ENCODE data around the gene HSPD1.
"Not testable (repeated sequence)": the region's sequence is repeated elsewhere in the genome, so short reads cannot be mapped to it uniquely, and the experiment has no call there.

The HSPD1 gene

DNA sequence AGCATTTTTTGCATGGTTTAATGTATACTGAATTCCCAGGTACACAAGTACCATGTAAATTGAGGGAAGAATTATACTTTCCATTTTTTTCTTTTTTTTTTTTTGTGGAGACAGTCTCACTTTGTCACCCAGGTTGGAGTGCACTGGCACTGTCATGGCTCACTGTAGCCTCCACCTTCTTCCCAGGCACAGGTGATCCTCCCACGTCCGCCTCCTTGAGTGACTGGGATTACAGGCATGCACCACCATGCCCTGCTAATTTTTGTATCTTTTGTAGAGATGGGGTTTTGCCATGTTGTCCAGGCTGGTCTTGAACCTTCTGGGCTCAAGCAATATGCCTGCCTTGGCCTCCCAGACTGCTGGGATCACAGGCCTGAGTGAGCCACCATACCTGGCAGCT, 4.4 kb upstream of the HSPD1 start:
- no peak overlapping the region for H3K4me3 ChIP-seq (ENCODE audit: low read length)
- no peak for TF ChIP-seq ZNF274 (IDR thresholded peaks at IDR 0.05; ENCODE audit: low read depth, low read length)

DNA sequence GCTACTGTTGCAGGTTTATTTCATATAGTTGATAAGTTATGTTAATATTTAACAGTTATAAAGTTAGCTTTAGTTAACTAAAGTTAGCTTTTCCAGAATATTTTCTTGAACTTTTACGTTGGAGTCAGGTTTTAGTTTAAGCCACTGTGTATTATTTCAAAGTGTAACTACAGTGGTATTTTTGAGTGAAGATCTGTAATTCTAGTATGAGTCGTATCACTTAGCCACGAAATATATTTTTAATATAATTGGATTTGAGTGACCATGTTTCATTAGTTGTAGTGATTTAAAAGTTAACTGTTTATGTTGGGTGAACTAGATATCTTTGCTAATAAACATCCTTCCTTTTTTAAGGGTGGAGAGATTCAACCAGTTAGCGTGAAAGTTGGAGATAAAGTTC, 3.0 kb upstream of the HSPD1 start:
- H3K4me3 ChIP-seq (ENCODE audit: low read length): no peak overlapping the region; the same call in 1 of the 2 replicates
- no peak for TF ChIP-seq ZNF274 (IDR thresholded peaks at IDR 0.05; ENCODE audit: low read depth, low read length)

DNA sequence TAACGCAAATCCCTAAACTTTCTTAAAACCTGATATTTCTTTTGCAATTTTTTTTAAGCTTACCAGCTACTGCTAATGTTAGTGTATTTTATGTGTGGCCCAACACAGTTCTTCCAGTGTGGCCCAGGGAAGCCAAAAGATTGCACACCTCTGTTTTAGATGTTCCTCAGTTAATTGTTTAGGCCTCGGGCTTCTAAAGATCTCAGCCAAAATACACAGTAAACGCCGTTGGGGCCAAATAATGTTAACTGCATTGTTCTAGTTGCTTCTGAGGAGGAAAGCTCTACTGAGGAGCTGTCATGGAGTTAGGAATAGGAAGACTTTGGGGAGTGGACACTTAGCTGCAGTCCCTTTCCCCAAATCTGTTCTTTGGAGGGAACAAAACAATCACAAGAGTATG, 2.6 kb upstream of the HSPD1 start:
- no peak for TF ChIP-seq ZNF274 (IDR thresholded peaks at IDR 0.05; ENCODE audit: low read depth, low read length)
- H3K4me3 ChIP-seq (ENCODE audit: low read length): peak overlapping the region; percentile 99

DNA sequence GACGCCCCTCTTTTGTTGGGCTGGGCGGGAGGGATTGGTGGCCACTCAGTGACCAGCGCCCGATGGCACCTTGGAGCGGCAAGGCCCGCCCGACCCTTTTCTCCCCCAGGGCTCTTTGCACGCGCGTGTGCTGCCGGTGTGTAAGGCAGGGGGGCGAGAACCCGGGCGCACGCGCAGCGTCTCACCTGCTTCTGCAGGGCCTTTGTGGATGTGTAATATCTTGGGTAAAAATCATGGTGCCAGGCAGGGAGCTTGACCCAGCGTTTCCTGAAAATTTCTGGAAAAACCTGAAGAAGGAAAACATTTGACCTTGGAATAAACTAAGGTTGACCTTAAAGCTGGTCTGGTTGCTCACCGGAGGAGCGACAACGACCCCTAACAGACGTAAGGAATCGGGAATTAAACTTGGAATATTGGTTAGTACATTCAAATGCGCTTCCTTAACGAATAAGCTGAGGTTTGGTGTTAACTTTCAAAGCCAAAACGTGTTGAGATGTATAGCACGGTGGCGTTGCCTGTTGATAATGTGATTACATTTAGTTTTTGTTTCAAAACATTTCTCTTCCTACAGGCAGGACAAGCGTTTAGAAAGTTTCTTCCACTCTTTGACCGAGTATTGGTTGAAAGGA, 977 bp upstream of the HSPD1 start:
- H3K4me3 ChIP-seq (ENCODE audit: low read length): peak overlapping the region; percentile 99
- no peak for TF ChIP-seq ZNF274 (IDR thresholded peaks at IDR 0.05; ENCODE audit: low read depth, low read length)

DNA sequence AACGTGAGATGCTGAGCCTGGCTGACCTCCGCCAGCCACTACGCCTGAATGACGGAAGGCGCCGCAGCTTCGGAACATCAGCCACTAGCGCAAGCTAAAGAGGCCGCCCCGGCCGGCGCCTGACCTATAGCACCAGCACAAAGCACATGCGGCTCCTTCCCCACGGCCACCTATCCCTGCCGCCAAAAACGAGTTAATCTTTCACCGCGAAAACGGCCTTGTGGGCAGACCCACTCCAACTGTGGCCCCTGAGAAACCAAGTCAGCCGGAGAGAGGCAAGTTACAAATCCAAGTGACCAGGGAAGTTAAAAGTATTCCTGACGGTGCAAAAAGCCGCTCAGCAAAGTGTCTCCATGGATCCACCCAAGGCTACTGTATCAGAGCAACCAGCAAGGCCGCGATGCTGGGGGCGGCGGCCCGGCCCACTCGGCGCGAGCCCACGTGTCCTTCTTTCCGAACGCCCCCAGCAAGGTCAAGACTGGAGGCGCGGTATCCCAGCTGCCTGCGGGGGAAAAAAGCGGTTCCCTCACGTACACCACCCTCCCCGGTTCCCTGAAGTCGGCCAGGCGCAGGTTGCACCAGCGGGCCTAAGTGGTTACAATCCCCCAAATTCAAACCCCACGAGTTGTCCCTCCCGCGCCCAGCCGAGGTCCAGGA, 575 bp downstream of the HSPD1 start:
- TF ChIP-seq ZNF274 (IDR thresholded peaks at IDR 0.05; ENCODE audit: low read depth, low read length): no peak
- peak overlapping the region; percentile 88 for H3K4me3 ChIP-seq (ENCODE audit: low read length)

DNA sequence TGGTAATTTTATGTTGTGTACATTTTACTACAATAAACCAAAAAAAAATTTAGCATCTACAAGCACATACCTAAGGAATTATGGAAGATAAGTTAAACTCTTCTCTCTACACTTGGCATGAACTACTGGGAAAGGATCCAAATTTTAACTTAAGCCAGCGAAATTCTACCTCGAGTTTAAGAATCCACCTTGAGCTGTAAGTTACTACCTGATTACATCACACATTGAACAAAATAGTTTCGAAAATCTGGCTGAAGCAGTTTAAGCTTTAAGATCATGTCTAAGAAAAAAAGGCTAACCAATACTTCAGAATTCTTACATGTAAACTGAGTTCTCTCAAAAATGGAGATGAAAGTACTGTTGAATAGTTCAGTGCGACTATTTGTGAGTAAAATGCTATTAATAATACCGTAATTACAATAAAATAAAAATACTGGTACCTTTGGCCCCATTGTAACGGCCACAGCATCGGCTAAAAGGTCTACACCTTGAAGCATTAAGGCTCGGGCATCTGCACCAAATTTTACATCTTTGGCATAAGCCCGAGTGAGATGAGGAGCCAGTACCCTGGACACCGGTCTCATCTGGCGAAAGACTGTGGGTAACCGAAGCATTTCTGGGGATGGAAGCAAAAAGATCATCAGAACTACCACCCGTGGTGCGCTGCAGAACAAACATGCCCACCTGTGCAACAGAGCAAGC, 1.3 kb downstream of the HSPD1 start:
- TF ChIP-seq ZNF274 (IDR thresholded peaks at IDR 0.05; ENCODE audit: low read depth, low read length): no peak
- peak overlapping the region; percentile 88 for H3K4me3 ChIP-seq (ENCODE audit: low read length)

DNA sequence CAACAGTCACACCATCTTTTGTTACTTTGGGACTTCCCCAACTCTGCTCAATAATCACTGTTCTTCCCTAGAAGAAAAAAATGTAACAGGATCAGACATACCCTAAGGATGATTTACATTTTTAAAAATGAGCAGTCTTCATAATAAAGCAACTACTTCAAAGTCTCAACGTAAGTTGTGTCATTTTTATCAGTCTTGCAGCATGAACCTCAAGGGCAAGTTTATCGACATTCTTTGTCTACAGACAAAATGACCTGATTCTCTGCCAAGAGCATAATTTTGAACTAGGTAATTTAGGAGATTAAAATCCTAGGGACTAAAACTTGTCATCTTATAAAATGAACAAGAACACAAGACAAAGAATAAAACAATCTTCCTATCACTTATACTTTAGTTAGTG, 2.3 kb downstream of the HSPD1 start:
- no peak for TF ChIP-seq ZNF274 (IDR thresholded peaks at IDR 0.05; ENCODE audit: low read depth, low read length)
- peak overlapping the region; percentile 88; the same call in 1 of the 2 replicates for H3K4me3 ChIP-seq (ENCODE audit: low read length)

DNA sequence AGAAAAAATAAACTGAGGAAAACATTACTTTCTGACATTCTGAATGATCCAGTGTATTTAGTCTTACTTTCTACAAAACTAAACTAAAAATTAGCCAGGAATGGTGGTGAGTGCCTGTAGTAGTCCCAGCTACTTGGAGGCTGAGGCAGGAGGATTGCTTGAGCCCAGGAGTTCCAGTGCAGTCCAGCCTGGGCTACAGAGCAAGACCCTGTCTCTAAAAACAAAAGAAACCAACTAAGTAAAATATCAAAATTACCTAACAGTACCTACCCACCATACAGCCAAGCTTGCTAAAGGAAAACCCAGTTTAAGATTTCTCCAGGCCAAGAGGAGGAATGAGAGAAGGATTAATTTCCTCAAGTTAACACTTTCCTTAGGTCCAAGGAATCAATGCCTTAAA, 2.9 kb downstream of the HSPD1 start:
- peak overlapping the region; percentile 55 for H3K4me3 ChIP-seq (ENCODE audit: low read length)
- TF ChIP-seq ZNF274 (IDR thresholded peaks at IDR 0.05; ENCODE audit: low read depth, low read length): no peak

DNA sequence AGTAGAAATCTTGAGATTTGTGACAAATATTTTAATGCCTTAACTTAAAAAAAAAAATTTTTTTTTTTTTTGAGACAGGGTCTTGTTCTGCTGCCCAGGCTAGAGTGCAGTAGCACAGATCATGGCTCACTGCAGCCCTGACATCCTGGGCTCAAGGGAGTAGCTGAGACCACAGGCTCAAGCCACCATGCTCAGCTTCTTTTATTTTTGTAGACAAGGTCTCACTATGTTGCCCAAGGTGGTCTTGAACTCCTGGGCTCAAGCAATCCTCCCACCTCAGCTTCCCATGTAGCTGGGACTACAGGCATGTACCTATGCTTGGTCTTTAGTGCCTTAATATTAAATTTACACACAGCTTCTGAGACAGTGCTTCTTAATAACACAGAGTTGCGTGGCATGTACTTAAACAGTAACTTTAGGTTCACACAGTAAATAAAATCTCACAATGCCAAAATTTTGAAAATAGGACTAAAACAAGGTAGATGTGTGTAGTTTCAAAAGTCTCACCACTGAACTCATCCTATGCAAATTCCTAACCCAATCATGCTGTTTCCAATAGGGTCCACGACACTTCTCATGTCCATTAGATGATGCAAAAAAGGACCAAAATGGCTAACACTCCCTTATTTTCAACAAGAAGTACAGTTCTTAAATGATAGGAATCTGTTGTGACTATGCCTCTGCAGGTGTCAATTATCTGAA, 4.1 kb downstream of the HSPD1 start:
- no peak overlapping the region; the same call in 1 of the 2 replicates for H3K4me3 ChIP-seq (ENCODE audit: low read length)
- no peak for TF ChIP-seq ZNF274 (IDR thresholded peaks at IDR 0.05; ENCODE audit: low read depth, low read length)

DNA sequence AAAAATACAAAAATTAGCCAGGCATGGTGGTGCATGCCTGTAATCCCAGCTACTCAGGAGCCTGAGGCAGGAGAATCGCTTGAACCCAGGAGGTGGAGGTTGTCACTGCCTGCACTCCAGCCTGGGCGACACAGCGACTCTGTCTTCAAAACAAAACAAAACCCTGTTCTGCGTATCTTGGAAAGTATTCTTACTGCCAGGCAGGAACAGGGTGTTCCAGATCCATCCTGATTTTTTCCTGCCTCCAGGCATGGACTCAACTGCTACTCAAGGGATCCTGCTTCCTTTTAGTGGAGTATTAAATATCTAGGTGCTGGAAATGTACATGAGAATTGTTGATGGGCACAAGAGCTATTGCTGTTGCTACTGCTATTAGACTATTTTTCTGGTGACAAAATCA, 12.3 kb downstream of the HSPD1 start:
- no peak overlapping the region for H3K4me3 ChIP-seq (ENCODE audit: low read length)
- TF ChIP-seq ZNF274 (IDR thresholded peaks at IDR 0.05; ENCODE audit: low read depth, low read length): no peak

DNA sequence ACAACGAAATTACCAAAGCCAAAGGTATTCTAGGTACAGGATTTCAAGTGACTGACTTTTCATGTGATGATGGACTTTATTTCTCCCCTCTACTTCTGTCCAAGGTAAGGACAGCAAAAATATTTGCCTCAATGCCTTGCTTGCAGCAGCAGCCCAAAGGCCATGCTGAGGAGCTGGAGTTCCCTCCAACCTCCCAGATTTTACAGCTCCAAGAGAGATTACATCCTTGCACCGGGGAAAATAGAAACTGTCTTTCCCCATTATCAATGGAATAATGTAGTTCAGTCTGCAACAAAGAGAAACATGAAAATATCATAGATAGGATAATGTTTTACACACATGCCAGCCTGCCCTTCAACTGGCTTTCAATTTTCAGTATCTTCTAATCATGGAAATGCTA, 13.5 kb downstream of the HSPD1 start:
- H3K4me3 ChIP-seq (ENCODE audit: low read length): no peak overlapping the region
- no peak for TF ChIP-seq ZNF274 (IDR thresholded peaks at IDR 0.05; ENCODE audit: low read depth, low read length)

DNA sequence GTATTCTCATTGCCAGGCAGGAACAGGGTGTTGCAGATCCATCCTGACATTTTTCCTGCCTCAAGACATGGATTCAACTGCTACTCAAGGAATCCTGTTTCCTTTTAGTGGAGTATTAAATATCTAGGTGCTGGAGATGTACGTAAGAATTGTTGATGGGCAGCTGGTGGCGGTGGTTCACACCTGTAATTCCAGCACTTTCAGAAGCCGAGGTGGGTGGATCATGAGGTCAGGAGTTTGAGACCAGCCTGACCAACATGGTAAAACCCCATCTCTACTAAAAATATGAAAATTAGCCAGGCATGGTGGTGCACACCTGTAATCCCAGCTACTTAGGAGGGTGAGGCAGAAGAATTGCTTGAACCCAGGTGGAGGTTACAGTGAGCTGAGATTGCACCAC, 15.4 kb downstream of the HSPD1 start:
- not testable (repeated sequence) for H3K4me3 ChIP-seq (ENCODE audit: low read length)

DNA sequence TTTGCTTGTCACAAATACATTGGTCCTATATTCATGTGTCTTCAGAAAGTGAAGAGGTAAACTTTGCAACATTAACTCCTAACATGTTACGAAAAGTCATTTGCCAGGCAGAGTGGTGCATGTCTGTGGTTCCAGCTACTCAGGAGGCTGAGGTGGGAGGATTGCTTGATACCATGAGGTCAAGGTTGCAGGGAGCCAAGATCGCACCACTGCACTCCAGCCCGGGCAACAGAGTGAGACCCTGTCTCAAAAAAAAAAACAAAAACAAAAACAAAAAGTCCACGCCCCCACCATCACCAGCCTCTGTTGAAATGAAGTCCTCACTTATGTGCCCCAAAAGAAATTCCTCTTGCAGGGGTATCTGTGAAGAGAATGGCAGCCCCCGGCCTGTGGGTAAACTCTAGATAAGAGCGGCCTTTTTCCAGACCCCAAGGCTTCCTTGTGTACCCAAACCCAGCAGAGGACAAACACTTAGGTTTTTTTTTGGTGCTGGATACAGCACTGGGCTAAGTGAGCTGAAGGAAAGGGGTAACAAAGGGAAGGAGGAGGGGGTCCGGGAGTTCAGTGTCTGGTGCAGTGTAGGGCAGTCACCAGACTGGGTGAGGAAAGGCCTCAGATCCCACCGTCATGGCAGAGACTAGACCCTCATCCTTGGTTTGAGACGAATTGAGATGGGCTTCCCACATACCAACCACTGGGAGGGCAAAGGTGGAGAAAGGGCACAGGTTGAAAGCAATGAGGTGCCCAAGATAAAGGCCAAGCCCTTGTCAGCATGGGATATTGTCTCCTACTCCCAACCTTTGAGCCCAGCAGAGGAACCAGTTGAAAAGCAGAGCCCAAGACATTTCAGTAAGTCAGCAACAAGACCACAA, 19.2 kb downstream of the HSPD1 start:
- no peak for TF ChIP-seq ZNF274 (IDR thresholded peaks at IDR 0.05; ENCODE audit: low read depth, low read length)

DNA sequence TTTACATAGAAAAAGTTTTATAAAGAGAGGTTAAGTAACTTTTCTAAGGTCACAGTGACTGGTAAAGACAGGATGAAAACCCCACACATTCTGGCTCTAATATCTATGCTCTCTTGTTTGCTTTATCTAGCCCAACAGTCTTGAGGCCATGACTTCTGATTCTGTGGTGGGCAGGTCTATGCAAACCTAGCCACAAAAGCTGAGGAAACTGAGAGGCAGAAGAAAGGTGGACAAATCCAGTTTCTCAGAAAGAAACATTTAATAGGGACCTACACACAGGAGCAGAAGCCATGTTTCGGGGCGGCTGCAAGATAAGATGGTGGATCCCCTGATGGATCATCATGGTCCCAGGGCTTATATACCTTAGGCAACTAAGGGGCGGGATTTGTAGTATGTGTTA, 21.8 kb downstream of the HSPD1 start:
- no peak overlapping the region for H3K4me3 ChIP-seq (ENCODE audit: low read length)
- no peak for TF ChIP-seq ZNF274 (IDR thresholded peaks at IDR 0.05; ENCODE audit: low read depth, low read length)

More for the DNA sequence above, 19.2 kb downstream of the HSPD1 start:
- no peak overlapping the region for H3K4me3 ChIP-seq (ENCODE audit: low read length)

All from GM08714 (cell line).